Activated T-cell treated with anti-CD3 and anti-CD28 coated beads for 48 hours (primary cell): ENCODE data around the gene SASH1.

Experiments
- DNase-seq: peaks from one replicate; pipeline ENCODE4 v3.0.0-alpha.2; 2020; ENCODE audit warnings: low read depth

Gene SASH1

GRCh38 chr6:148405894-148406293 lies 63.3 kb downstream of the SASH1 start:
- no peak for DNase-seq

- DNase-seq = no peak
Observed at GRCh38 chr6:148406579-148407371, 64.1 kb downstream of the SASH1 start.

- DNase-seq = no peak
Observed at GRCh38 chr6:148407372-148407771, 64.7 kb downstream of the SASH1 start.

GRCh38 chr6:148413321-148414091 lies 70.9 kb downstream of the SASH1 start:
- no peak for DNase-seq

GRCh38 chr6:148414092-148414489 lies 71.5 kb downstream of the SASH1 start:
- DNase-seq = no peak

GRCh38 chr6:148414836-148415235 lies 72.2 kb downstream of the SASH1 start:
- no peak for DNase-seq

- no peak for DNase-seq
Observed at GRCh38 chr6:148415511-148416260, 73.0 kb downstream of the SASH1 start.

- no peak for DNase-seq
Observed at GRCh38 chr6:148416330-148416965, 73.8 kb downstream of the SASH1 start.

- no peak for DNase-seq
Observed at GRCh38 chr6:148417045-148417444, 74.4 kb downstream of the SASH1 start.

- no peak for DNase-seq
Observed at GRCh38 chr6:148419430-148419829, 76.8 kb downstream of the SASH1 start.

GRCh38 chr6:148422085-148422484 lies 79.4 kb downstream of the SASH1 start:
- no peak for DNase-seq

- DNase-seq = no peak
Observed at GRCh38 chr6:148423133-148423532, 80.5 kb downstream of the SASH1 start.

GRCh38 chr6:148423601-148424270 lies 81.1 kb downstream of the SASH1 start:
- DNase-seq = no peak

- no peak for DNase-seq
Observed at GRCh38 chr6:148425443-148425842, 82.8 kb downstream of the SASH1 start.

- DNase-seq = no peak
Observed at GRCh38 chr6:148426317-148426977, 83.8 kb downstream of the SASH1 start.

- no peak for DNase-seq
Observed at GRCh38 chr6:148427333-148427732, 84.7 kb downstream of the SASH1 start.

GRCh38 chr6:148429423-148429822 lies 86.8 kb downstream of the SASH1 start:
- DNase-seq = no peak

GRCh38 chr6:148430897-148431296 lies 88.3 kb downstream of the SASH1 start:
- no peak for DNase-seq

GRCh38 chr6:148431413-148431812 lies 88.8 kb downstream of the SASH1 start:
- no peak for DNase-seq

- no peak for DNase-seq
Observed at GRCh38 chr6:148431840-148432239, 89.2 kb downstream of the SASH1 start.
